ENCODE results near the gene MORC3.

DNA sequence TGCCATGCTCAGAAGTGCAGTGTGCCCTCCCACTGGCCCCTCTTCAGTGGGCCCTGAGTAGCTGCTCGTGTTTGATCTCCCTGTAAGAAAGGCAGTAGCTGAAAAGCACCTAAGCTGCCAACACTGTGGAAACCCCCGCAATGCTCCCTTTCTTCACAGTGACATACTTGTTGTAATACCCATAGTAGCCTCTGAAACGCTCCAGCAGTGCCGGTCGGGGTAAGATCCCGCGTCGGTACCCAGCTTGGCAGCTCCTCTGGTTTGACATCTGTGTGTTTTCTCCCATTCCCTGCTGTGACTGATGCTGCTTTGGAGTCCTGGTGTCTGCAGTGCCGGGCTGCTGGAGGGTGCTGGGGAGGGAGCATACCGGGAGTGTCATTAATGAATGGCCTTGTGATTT is 68.8 kb downstream of the MORC3 start:
- TF ChIP-seq, protein P1, sequence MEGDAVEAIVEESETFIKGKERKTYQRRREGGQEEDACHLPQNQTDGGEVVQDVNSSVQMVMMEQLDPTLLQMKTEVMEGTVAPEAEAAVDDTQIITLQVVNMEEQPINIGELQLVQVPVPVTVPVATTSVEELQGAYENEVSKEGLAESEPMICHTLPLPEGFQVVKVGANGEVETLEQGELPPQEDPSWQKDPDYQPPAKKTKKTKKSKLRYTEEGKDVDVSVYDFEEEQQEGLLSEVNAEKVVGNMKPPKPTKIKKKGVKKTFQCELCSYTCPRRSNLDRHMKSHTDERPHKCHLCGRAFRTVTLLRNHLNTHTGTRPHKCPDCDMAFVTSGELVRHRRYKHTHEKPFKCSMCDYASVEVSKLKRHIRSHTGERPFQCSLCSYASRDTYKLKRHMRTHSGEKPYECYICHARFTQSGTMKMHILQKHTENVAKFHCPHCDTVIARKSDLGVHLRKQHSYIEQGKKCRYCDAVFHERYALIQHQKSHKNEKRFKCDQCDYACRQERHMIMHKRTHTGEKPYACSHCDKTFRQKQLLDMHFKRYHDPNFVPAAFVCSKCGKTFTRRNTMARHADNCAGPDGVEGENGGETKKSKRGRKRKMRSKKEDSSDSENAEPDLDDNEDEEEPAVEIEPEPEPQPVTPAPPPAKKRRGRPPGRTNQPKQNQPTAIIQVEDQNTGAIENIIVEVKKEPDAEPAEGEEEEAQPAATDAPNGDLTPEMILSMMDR (IDR thresholded peaks at IDR 0.05), result no peak
- no peak for TF ChIP-seq POLR2A (IDR thresholded peaks at IDR 0.05)
- TF ChIP-seq POLR2AphosphoS5 (IDR thresholded peaks at IDR 0.05), result no peak

All from sigmoid colon (tissue), 4 donors.